Ishikawa (cell line): ENCODE measurements around the gene CCDC73.

Experiments used
- CEBPB ChIP-seq: IDR thresholded peaks from 2 replicates; pipeline ENCODE4 v1.6.1; 2012
- CREB1 ChIP-seq: IDR thresholded peaks from 2 replicates; pipeline ENCODE4 v1.6.1; 2012; ENCODE audit warnings: low read depth
- EGR1 ChIP-seq: IDR thresholded peaks from 2 replicates; pipeline ENCODE4 v1.6.1; 2012
- EP300 ChIP-seq: IDR thresholded peaks from 2 replicates; pipeline ENCODE4 v1.6.1; 2012; ENCODE audit warnings: borderline replicate concordance
- FOXM1 ChIP-seq: IDR thresholded peaks from 2 replicates; pipeline ENCODE4 v1.6.1; 2012; ENCODE audit warnings: low read depth, borderline replicate concordance
- MAX ChIP-seq: IDR thresholded peaks from 2 replicates; pipeline ENCODE4 v1.6.1; 2012
- NFIC ChIP-seq: IDR thresholded peaks from 2 replicates; pipeline ENCODE4 v1.6.1; 2012
- RAD21 ChIP-seq: IDR thresholded peaks from 2 replicates; pipeline ENCODE4 v1.6.1; 2012; ENCODE audit warnings: low read depth
- REST ChIP-seq: IDR thresholded peaks from 2 replicates; pipeline ENCODE4 v1.6.1; 2012; ENCODE audit warnings: low read depth, mild to moderate bottlenecking
- TAF1 ChIP-seq: IDR thresholded peaks from 2 replicates; pipeline ENCODE4 v1.6.1; 2012; ENCODE audit warnings: low read depth, mild to moderate bottlenecking
- TCF12 ChIP-seq: IDR thresholded peaks from 2 replicates; pipeline ENCODE4 v1.6.1; 2012; ENCODE audit warnings: low read depth
- TEAD4 ChIP-seq: IDR thresholded peaks from 2 replicates; pipeline ENCODE4 v1.6.1; 2012
- USF1 ChIP-seq: IDR thresholded peaks from 2 replicates; pipeline ENCODE4 v1.6.1; 2012
- YY1 ChIP-seq: IDR thresholded peaks from 2 replicates; pipeline ENCODE4 v1.6.1; 2012; ENCODE audit warnings: low read depth
- ZBTB7A ChIP-seq: IDR thresholded peaks from 2 replicates; pipeline ENCODE4 v1.6.1; 2012; ENCODE audit warnings: low read depth

CCDC73 gene

GRCh38 chr11:32581556-32581955 lies 212.9 kb downstream of the CCDC73 start:
- no peak for TF ChIP-seq TEAD4
- no peak for TF ChIP-seq NFIC
- no peak for TF ChIP-seq YY1
- no peak for TF ChIP-seq EP300
- no peak for TF ChIP-seq MAX
- TF ChIP-seq ZBTB7A = no peak
- no peak for TF ChIP-seq RAD21
- no peak for TF ChIP-seq FOXM1
- TF ChIP-seq REST = no peak
- no peak for TF ChIP-seq TAF1

GRCh38 chr11:32580967-32581366 lies 213.5 kb downstream of the CCDC73 start:
- TF ChIP-seq MAX (no peak), TCF12 (no peak), RAD21 (no peak), CREB1 (no peak), TAF1 (no peak), ZBTB7A (no peak), EP300 (no peak), CEBPB (no peak), EGR1 (no peak), TEAD4 (no peak), USF1 (no peak), YY1 (no peak), FOXM1 (no peak), NFIC (no peak), REST (no peak)

DNA sequence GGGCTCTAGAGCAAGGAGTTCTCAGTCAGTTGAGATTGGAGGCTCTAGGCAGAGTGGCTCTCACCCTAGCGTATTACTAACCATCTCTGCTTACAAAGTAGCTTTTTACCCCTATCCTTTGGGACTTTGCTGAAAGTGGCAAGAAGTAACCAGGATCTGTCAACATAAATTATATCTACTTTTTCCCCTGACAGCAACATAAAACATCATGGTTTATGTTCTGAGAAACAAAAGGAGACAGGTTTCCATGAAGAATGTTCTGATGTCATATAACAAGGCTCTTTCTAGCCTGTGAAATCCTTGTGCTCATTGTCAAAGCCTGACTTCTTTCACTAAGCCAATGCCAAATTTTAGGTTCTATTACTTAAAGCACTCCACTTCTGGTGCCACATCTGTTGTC lies 218.0 kb downstream of the CCDC73 start:
- no peak for TF ChIP-seq MAX
- TF ChIP-seq USF1 = no peak
- no peak for TF ChIP-seq REST
- TF ChIP-seq CEBPB = no peak
- TF ChIP-seq TAF1 = no peak
- TF ChIP-seq TCF12 = no peak
- no peak for TF ChIP-seq ZBTB7A

DNA sequence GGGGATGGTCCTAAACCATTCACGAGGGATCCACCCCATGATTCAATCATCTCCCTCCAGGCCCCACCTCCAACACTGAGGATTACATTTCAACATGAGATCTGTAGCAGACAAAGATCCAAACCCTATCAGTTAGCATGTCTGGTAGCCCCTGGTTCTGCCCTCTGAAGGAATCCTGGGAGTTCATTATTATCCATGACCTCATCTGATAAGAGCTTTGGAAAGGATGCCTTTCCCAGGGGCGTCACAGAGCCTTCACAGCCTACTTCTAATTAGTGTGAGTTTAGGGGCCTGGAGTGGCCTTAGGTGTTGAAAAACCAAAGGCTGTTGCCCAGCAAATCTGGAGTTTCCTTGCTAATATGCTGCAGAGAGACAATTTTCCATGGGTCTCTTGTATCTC lies 219.4 kb downstream of the CCDC73 start:
- TF ChIP-seq EGR1 (no peak), USF1 (no peak), EP300 (no peak), NFIC (no peak), CREB1 (no peak), FOXM1 (no peak), REST (no peak), ZBTB7A (no peak), YY1 (no peak), MAX (no peak), TCF12 (no peak), CEBPB (no peak), TEAD4 (no peak), TAF1 (no peak), RAD21 (no peak)
